ENCODE results near the gene ERBB4. TPM values are rescaled to one million over a fixed set of nuclear protein-coding genes. Genes with fewer than 3 reads are reported as not detected.

ERBB4 gene
- total and polyA plus RNA-seq, 10 of the 15 experiments (the other 5 are each of a cell fraction or from before 2014, with no cell fraction given), result under 0.01 to 0.23 (median 0.01) TPM; not detected in 4

DNA sequence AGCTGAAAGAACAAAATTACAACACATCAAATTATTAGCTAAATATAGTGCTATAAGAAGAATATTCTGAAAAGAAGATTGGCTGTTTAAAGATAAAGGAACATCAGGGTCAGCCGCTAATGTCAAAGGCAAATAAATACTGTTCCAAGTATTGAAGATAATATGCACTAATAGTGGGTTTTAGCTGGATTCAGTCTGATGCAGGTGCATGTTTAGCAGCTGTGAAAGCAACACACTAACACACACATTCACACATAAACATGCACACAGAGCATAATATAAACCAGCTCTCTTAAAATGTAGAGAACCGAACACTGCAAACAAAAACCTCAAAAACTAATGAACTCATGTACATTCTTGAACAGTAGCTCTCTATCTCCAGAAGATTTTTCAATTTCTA is 634.6 kb downstream of the ERBB4 start (continued):
- TF ChIP-seq, protein P1, sequence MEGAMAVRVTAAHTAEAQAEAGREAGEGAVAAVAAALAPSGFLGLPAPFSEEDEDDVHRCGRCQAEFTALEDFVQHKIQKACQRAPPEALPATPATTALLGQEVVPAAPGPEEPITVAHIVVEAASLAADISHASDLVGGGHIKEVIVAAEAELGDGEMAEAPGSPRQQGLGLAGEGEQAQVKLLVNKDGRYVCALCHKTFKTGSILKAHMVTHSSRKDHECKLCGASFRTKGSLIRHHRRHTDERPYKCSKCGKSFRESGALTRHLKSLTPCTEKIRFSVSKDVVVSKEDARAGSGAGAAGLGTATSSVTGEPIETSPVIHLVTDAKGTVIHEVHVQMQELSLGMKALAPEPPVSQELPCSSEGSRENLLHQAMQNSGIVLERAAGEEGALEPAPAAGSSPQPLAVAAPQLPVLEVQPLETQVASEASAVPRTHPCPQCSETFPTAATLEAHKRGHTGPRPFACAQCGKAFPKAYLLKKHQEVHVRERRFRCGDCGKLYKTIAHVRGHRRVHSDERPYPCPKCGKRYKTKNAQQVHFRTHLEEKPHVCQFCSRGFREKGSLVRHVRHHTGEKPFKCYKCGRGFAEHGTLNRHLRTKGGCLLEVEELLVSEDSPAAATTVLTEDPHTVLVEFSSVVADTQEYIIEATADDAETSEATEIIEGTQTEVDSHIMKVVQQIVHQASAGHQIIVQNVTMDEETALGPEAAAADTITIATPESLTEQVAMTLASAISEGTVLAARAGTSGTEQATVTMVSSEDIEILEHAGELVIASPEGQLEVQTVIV (IDR thresholded peaks at IDR 0.05; ENCODE audit: borderline replicate concordance, partially characterized antibody), result no peak
- TF ChIP-seq TCF12 (IDR thresholded peaks at IDR 0.05; ENCODE audit: low read depth, low read length) (no peak), NFXL1 (IDR thresholded peaks at IDR 0.05; ENCODE audit: borderline replicate concordance) (no peak), BCL11A (IDR thresholded peaks at IDR 0.05; ENCODE audit: low read depth, low read length) (no peak)

DNA sequence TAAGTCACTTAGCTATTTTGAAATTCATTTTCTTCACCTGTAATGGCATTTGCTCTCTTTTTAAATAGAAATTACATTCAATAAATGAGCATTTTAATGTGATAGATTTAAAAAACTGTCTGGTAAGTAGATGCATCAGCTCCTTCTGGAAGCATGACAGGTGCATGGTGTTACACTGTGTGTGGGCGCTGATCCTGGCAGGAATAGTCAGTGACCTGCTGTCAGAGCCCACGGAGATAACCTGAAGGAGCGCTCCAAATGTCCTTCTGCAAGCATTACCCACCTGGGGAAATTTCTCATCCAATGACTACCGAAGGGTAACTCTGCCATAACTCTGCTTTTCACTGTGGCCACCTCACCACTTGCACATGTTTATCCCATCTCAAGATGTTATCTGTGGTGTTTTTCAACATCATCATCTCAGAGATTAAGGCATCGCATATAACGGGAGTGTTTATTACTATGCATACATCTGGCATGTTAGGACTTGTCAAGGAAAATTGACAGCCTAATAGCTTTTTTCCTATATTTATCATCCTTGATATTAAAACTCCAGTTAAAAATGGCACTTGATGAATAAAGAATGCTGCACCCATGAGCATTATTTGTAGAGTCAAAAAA is 637.3 kb downstream of the ERBB4 start:
- no peak for FAIRE-seq
- no TSS peak for BruUV-seq (replicated peaks)
- intact Hi-C loops (cut with micrococcal nuclease; ENCODE audit: unreplicated experiment), result no loop called here
- Histone ChIP-seq H3K9me3 (replicated peaks; ENCODE audit: control insufficient read depth, insufficient read depth, low read length) (no peaks in the 10 kb centered on the region), H3K79me2 (ENCODE audit: control insufficient read depth, insufficient read depth, low read length) (no peaks in the 10 kb centered on the region), H2AFZ (ENCODE audit: control insufficient read depth, low read depth, low read length) (no peak overlapping the region), H3K9ac (ENCODE audit: control insufficient read depth, insufficient read depth, low read length) (no peak overlapping the region), H3K4me2 (ENCODE audit: control insufficient read depth, insufficient read depth) (no peak overlapping the region), H4K20me1 (ENCODE audit: control insufficient read depth, insufficient read depth) (no peaks in the 10 kb centered on the region), H3K36me3 (ENCODE audit: control insufficient read depth in 2 of 2, insufficient read depth in 2 of 2, low read length in 1 of 2) (no peaks in the 10 kb centered on the region), H3K27me3 (replicated peaks in 1 of 2; ENCODE audit: control insufficient read depth in 2 of 2, insufficient read depth in 2 of 2, low read length in 1 of 2) (no peaks in the 10 kb centered on the region), H3K4me3 (no peak overlapping the region), H3K4me1 (ENCODE audit: control insufficient read depth, insufficient read depth, low read length) (no peaks in the 10 kb centered on the region), H3K27ac (ENCODE audit: control insufficient read depth, insufficient read depth) (no peak overlapping the region)
- ChIA-PET POLR2A (no interaction called here), SMC1A (ENCODE audit: uncharacterized antibody, unreplicated experiment) (no interaction called here), CTCF (no interaction called here), RAD21 (ENCODE audit: unreplicated experiment) (no interaction called here)
- 55% methylated on average over 6 of the region's 6 CpGs for WGBS (ENCODE audit: insufficient coverage, insufficient replicate concordance, low lambda C conversion rate, missing lambda C conversion rate)
- in situ Hi-C loops (cut with MboI), result no loop called here
- no peak for DNase-seq (ENCODE audit: low read depth, low spot score)
- ATAC-seq, result no peak
- TF ChIP-seq ZNF384 (IDR thresholded peaks at IDR 0.05; ENCODE audit: borderline replicate concordance, low read depth, low read length) (no peak), CREB1 (IDR thresholded peaks at IDR 0.05; ENCODE audit: low read depth) (no peak), PAX8 (IDR thresholded peaks at IDR 0.05) (no peak), ZNF217 (IDR thresholded peaks at IDR 0.05) (no peak), LARP7 (IDR thresholded peaks at IDR 0.05) (no peak), EGR1 (IDR thresholded peaks at IDR 0.05; ENCODE audit: borderline replicate concordance in 1 of 2, low read depth in 2 of 2, low read length in 2 of 2) (no peak)
- TF ChIP-seq, protein P2, sequence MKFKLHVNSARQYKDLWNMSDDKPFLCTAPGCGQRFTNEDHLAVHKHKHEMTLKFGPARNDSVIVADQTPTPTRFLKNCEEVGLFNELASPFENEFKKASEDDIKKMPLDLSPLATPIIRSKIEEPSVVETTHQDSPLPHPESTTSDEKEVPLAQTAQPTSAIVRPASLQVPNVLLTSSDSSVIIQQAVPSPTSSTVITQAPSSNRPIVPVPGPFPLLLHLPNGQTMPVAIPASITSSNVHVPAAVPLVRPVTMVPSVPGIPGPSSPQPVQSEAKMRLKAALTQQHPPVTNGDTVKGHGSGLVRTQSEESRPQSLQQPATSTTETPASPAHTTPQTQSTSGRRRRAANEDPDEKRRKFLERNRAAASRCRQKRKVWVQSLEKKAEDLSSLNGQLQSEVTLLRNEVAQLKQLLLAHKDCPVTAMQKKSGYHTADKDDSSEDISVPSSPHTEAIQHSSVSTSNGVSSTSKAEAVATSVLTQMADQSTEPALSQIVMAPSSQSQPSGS (IDR thresholded peaks at IDR 0.05; ENCODE audit: low read length), result no peak
- TF ChIP-seq, protein P3, sequence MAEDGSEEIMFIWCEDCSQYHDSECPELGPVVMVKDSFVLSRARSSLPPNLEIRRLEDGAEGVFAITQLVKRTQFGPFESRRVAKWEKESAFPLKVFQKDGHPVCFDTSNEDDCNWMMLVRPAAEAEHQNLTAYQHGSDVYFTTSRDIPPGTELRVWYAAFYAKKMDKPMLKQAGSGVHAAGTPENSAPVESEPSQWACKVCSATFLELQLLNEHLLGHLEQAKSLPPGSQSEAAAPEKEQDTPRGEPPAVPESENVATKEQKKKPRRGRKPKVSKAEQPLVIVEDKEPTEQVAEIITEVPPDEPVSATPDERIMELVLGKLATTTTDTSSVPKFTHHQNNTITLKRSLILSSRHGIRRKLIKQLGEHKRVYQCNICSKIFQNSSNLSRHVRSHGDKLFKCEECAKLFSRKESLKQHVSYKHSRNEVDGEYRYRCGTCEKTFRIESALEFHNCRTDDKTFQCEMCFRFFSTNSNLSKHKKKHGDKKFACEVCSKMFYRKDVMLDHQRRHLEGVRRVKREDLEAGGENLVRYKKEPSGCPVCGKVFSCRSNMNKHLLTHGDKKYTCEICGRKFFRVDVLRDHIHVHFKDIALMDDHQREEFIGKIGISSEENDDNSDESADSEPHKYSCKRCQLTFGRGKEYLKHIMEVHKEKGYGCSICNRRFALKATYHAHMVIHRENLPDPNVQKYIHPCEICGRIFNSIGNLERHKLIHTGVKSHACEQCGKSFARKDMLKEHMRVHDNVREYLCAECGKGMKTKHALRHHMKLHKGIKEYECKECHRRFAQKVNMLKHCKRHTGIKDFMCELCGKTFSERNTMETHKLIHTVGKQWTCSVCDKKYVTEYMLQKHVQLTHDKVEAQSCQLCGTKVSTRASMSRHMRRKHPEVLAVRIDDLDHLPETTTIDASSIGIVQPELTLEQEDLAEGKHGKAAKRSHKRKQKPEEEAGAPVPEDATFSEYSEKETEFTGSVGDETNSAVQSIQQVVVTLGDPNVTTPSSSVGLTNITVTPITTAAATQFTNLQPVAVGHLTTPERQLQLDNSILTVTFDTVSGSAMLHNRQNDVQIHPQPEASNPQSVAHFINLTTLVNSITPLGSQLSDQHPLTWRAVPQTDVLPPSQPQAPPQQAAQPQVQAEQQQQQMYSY (CRISPR knock-in tag; IDR thresholded peaks at IDR 0.05), result no peak
